ENCODE data around the gene OR2AE1.

Gene OR2AE1

DNA sequence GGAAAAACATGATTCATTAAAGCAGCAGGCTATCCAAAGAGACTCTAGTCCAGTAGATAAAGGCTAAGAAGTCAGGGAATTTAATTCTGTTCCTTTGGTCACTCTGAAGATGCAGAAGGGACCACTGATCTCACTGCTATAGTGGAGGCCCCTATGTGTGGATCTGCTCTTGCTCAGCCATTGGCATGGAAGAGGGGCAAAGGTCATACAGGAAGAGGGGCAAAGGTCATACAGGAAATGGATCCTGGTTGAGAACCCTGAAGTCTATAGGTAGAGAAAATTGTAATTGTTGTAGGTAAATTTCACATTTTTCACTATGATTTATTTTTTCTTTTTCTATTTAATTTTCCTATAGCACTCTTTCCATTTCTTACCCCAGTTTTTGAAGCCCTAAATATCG is 21.6 kb downstream of the OR2AE1 start:
- no peak for DNase-seq

DNA sequence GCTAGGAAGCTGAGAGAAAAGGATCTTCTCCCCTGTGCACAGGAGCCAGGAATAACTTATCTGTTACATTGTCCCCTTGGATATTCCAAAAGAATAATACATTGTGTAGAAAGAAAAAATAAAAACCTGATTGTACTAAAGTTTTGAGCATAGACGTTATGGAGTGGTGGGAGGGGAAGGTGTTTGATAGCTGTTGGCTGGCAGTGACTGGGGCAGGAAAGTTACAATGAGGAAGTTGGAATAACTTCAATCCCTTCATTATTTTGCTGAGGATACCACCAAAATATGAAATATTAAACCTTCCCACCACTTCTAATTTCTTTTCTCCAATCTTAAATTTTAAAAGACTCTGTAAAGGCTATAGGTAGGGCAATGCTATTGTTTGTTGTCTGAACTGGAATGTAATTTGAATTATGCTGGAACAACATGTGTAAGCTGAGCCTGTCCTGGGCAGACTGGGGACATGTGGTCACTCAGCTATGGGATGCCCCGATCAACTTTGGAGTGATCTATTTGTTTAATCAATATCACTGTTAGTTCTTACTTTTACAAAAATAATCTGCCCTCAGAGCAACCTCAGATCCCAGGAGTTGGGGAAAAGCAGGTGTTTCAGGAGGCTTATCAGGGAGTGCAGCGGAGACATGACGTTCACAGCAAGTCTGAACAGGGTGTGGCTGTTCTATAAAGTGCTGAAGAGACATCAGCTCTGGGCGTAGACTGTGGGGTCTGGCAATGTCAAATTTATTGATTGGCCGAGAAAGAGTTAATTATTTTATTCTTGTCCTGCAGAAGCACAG is 28.2 kb downstream of the OR2AE1 start:
- DNase-seq = no peak

DNA sequence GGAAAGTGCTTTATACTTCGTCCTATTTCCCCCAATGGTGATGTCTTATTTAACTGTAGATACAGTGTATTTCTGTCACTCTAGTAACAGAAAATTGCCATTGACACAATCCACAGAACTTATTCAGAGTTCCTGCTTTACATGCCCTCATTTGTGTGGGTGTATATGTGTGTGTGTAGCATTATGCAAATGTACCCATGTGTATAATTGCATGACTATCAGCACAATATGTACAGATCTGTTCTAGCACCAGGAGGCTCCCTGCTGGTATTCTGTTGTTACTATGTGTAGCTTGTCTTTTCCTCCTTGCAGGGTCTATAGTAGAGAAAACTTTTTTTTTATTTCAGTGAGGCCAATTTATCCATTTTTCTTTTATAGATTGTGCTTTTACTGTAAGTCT is 32.5 kb downstream of the OR2AE1 start:
- DNase-seq = peak; percentile 88

- DNase-seq = no peak
Measured at GRCh38 chr7:99843808-99844207, 33.0 kb downstream of the OR2AE1 start.

- no peak for DNase-seq
Measured at GRCh38 chr7:99842926-99843325, 33.9 kb downstream of the OR2AE1 start.

GRCh38 chr7:99840136-99840869 is 36.5 kb downstream of the OR2AE1 start:
- peak; percentile 79 for DNase-seq

DNA sequence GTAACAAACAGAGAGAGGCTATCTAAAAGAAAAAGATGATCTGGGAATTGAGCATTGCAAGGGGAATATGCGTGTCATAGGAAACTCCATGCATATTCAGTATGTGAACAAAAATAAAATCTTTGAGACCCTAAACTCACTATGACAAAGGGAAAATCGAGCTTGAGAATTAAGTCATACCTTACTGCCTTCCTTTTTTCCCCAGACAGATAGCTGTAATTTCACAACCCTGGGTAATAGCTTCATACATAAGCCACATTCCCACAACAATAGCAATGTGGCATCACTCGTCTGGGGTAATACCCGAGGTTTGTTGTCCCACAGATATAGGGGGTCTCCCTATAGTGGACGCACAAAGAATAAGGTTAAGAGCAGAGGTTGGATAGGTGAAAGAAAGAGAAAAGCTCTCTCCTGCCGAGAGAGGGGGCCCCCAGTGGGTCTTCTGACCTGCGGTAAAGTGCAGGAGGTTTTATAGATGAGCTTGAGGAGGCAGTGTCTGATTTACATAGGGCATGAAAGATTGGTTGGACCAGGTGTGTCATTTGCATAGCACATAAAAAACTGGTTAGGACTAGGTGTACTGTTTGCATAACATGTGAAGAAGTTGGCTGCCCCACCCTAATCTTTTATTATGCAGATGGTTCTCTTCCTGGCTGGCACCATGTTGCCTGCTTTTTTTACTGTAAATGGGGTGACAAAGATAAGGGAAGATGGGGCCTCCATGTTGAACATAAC is 37.4 kb downstream of the OR2AE1 start:
- DNase-seq = peak; percentile 99

- no peak for DNase-seq
Measured at GRCh38 chr7:99837649-99838361, 39.0 kb downstream of the OR2AE1 start.

- no peak for DNase-seq
Measured at GRCh38 chr7:99835189-99835588, 41.6 kb downstream of the OR2AE1 start.

- DNase-seq = no peak
Measured at GRCh38 chr7:99834382-99834781, 42.5 kb downstream of the OR2AE1 start.

DNA sequence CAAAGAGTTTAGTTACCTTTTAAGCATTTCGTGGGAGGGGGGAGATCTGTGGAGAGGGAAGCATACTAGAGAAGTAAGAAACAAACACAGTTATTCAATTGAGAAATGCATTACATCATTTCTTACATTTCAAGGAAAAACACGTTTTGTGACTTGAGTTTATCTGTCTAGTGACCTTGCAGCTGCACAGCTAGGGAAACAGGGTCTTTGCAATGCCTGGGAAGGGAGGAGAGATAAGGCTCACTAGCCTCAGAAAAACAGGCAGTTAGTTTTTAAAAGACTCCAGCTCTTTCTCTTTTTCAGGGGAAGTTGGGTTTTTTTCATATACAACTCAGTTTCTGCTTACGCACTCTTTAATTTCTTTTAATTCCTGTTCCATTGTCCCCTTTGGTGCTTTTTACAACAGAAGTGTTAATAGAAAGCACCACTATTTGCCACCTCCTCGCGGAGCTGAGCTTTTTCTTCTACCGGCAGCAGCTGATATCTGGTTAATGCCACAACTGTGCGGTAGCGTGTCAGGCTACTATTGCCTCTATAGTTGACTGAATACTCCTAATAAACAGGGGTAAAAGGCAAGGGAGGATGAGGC is 43.5 kb downstream of the OR2AE1 start:
- DNase-seq = no peak

- no peak for DNase-seq
Measured at GRCh38 chr7:99831595-99831994, 45.2 kb downstream of the OR2AE1 start.

DNA sequence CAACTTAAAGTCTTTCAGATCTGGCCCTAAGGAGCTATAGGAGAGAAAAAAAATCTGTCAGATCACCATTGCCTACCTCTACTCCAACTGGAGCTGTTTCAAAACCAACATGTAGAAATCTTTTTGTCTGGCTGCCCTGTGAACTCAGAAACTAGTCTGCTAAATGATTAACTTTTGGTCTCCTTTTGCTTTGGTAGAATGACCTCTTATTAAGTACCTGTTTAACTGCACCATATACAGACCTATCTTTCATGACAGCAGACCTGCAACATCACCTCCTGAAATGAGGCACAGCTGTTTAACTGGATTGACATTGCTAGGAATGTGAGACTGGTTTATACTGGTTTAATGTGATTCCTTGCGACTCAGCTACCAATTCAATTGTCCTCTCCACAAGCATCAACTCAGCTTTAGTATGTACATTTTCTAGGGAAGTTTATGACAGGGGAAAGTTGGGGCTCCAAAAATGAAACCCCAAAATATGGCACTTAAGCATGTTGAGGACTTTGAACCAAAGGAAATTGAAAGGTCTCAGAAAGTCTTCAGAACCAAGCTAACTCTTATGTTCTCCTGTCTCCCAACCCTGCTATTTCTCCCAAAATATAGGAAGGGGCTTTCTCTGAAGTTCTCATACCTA is 47.2 kb downstream of the OR2AE1 start:
- DNase-seq = no peak

DNA sequence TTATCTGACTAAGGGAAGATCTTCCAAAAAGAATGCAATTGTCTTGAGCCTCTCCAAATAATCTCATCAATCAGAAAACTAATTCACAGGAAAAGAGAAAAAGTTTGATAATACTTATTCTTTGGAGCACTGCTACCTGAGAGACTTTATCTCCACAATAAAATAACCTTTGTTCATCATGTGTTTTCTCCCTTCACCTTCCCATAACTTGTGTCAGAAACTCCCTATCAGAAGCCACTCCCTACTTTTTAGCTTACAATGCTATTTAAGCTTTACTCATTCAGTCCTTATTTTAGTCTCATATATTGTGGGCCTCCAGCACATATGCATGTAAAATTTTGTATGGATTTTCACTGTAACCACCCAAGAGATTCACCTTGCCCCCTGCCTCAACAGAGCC is 48.0 kb downstream of the OR2AE1 start:
- DNase-seq = no peak

- DNase-seq = no peak
Measured at GRCh38 chr7:99827040-99827778, 49.6 kb downstream of the OR2AE1 start.

All from NCI-H526 treated with DMSO at 0.1 percent for 48 hours (cell line).